GM21447 (cell line): ENCODE measurements around the gene ADIPOR2.

Experiments used
- ATAC-seq: cut with Tn5 transposase; IDR thresholded peaks from one replicate; pipeline ENCODE4 v1.9.1; 2021; ENCODE audit not compliant: unreplicated experiment

Gene ADIPOR2

GRCh38 chr12:1768615-1769014, 77.7 kb downstream of the ADIPOR2 start:
- no peak for ATAC-seq

GRCh38 chr12:1769809-1770494, 79.1 kb downstream of the ADIPOR2 start:
- no peak for ATAC-seq

GRCh38 chr12:1773937-1774655, 83.2 kb downstream of the ADIPOR2 start:
- ATAC-seq, result no peak

DNA sequence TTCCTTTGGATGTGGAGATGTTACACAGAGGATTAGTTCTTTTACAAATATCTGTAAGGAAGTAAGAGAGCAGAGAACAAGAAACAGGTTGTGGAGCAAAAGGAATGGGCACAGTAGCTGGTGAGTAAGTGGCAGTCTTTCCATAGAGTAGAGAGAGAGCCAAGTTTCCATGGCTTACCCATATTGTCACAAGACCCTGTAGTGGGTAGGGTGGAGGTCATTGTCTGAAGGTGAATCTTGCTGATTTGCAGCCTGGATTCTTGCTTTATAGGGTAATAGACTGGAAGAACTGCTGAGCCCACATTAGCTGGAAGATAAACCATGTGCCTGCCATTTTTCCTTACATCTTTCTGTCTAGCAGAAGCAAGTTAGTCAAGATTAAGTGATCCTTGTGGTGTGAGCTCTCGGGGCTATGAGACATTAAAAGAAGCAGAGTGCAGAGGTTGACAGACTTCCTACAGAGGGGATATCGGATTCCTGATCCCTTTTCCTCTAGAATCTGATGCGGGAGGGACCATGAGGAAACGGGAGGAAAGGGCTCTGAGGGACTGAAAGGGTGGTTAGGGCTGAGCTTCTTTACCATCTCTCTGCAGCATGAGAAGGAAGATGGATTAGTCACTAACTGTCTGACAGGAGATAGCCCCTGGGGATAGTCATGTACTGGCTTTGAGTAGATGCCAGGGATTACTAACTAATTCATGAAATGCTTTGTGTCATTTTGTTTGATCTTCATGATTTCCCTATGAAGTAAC, 85.5 kb downstream of the ADIPOR2 start:
- no peak for ATAC-seq

GRCh38 chr12:1777798-1778197, 86.9 kb downstream of the ADIPOR2 start:
- no peak for ATAC-seq

- ATAC-seq, result no peak
These were observed 88.0 kb downstream of the ADIPOR2 start for GRCh38 chr12:1778911-1779310.

GRCh38 chr12:1779783-1780182, 88.9 kb downstream of the ADIPOR2 start:
- ATAC-seq, result no peak

DNA sequence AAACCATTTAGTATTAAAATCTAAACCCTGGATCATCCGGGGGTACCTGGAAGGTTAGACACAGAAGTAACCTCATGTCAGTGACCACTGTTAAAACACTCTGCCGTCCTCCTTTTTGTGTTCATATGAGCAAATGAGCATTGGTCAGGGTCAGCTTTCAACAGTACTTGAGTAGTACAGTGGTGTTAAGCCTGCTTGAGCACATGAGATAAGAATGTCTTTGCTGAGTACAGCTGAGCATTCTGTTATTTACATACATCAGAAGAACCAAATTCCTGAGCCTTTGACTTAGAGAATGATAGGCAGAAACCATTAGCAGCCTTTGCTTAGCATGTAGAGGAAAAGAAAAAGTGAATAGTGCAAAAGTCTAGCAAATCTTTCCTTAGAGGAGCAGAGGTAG, 90.9 kb downstream of the ADIPOR2 start:
- no peak for ATAC-seq

GRCh38 chr12:1782215-1782614, 91.3 kb downstream of the ADIPOR2 start:
- no peak for ATAC-seq

DNA sequence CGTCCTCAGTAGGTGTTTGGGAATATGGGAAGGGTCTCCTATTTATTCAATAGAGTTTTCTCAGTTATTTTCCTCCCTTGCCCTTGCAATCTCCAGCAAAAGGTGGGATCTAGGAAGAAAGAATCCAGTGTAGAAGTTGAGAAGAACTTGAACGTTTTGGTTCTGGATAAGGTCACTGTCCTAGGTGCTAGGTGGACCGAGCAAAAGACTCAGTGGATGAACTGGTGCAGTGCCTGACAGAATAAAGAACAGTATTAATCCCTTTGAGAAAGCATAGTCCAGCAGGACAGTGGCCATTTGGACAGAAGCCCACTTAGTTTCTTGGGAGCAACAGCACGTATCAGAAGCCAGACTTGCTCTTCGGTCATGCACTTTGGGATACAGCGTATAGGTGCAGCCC, 96.8 kb downstream of the ADIPOR2 start:
- ATAC-seq, result no peak

- ATAC-seq, result no peak
These were observed 99.6 kb downstream of the ADIPOR2 start for GRCh38 chr12:1790444-1790843.

DNA sequence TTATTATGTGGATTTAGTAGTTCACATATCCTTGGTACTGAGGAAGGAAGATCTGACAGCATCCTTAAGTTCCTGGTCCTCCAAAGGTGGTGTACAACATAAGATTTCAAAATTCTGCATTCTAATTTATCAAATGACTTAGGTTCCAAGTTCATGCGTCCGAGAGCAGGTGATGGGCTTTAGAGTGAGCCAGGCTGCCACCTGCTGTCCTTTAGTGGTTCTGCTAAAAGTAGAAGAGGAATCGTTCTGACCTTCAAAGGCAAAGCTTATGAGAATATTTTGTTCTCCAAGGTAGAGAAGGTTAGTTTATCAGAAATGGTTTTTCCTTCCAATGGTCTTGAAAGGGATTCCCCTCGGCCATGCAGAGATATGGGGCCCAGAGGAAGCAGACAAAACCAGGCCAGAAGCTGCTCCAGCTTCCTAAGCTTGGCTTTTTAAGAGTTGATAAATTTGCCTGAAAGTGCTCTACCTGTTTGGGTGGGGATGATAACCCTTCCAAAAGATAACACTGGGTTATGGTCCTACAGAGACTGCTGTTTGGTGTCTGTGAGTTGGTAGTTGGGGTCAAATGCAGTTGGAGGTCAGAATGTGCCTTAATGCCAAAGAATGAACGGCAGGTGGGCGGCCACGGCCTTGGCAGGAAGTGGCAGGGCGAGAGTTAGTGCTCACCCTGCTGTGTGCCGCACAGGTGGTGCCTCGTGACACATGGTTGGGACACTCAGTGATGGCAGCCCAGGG, 100.4 kb downstream of the ADIPOR2 start:
- ATAC-seq, result no peak

DNA sequence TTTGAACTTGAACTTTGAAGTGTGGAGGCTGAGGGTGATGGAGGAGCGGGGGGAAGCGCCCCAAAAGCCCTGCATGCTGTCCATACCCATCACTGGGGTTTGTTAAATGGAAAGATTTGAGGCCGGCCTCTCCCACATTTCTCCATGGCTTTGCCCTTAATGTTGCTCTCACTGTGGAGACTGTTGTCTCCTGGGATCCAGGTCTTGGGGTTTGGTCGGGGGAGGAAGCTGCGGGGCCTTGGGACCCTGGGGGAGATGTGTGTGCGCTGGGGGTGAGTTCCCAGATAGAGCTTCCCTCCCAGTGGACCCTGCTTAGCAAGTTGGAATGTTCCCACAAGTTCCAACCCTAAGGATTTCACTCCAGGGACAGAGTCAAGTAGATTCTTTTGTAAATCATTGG, 101.5 kb downstream of the ADIPOR2 start:
- ATAC-seq, result no peak

- no peak for ATAC-seq
These were observed 102.7 kb downstream of the ADIPOR2 start for GRCh38 chr12:1793426-1794210.

- no peak for ATAC-seq
These were observed 103.7 kb downstream of the ADIPOR2 start for GRCh38 chr12:1794440-1795090.

GRCh38 chr12:1795221-1795784, 104.4 kb downstream of the ADIPOR2 start:
- ATAC-seq, result no peak

DNA sequence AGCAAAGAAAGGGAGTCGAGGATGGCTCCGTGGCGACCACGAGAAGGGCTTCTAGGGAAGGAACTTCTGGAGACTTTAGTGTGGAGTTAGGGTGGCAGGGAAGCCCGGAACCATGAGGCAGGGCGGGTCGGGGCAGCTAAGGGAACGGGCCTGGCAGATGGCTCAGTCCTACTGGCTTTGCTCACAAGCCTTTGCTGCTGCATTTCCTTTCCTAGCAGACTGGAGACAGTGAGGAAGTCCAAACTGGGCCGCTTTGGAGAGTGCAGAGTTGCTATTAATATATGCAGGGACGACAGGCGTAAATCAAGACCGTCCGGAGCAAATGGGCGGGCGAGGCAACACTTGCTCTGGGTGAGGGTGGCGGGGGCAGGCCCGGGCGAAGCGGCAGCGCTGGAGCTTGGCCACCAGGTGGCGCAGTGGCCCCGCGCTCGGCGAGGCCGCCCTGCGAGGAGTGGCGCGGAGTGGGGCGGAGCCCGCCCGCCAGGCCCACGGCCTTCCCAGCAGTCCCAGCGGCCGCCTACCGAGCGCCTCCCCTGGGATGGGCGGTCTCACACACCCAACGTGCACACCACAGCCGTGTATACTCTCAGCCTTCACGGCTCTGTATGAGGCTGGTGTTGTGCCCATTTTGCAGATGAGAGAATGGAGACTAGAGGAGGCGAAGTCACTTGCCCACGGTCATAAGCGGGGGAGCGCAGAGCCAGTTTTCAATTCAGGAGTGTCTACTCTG, 105.1 kb downstream of the ADIPOR2 start:
- peak; percentile 83 for ATAC-seq

- ATAC-seq, result peak; percentile 41
These were observed 105.7 kb downstream of the ADIPOR2 start for GRCh38 chr12:1796515-1797010.
